A673 (cell line): ENCODE measurements around the gene NSFL1C.

Source experiments
- EZH2 ChIP-seq: fragments of 200-600 bp; sonication (generic); IDR thresholded peaks from 2 replicates; pipeline ENCODE4 v1.6.1; 2017; ENCODE audit warnings: borderline replicate concordance, low read depth, mild to moderate bottlenecking, mixed read lengths, antibody characterized with exemption, low read length; ENCODE audit not compliant: poor library complexity, severe bottlenecking
- TF ChIP-seq, protein P1 (sequence below): fragments of 300-800, 200-600 bp; sonication (generic); conservative IDR thresholded peaks from 2 replicates; pipeline ENCODE4 v1.5.1; 2017; ENCODE audit warnings: low read depth, mild to moderate bottlenecking, antibody characterized with exemption, low read length, moderate library complexity, mixed read lengths

DNA sequence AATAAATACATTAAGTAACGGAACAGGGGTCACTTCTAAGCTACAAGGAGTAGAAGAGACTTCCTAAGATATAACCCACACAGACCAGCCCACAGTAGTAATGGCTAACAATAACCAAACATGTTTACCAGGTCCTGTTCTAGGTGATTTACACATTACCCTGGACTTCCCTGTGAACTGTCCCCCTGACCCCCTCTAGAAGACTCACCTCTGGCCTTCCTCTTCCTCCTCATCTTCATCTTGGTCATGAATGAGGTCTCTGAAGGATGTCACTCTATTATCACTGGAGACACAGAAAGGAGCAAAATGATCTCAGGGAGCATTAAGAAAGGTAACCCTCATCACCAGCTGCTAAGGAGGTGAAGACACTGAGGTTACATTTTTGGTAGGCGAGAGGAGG is 8.7 kb downstream of the NSFL1C start:
- TF ChIP-seq, protein P1, sequence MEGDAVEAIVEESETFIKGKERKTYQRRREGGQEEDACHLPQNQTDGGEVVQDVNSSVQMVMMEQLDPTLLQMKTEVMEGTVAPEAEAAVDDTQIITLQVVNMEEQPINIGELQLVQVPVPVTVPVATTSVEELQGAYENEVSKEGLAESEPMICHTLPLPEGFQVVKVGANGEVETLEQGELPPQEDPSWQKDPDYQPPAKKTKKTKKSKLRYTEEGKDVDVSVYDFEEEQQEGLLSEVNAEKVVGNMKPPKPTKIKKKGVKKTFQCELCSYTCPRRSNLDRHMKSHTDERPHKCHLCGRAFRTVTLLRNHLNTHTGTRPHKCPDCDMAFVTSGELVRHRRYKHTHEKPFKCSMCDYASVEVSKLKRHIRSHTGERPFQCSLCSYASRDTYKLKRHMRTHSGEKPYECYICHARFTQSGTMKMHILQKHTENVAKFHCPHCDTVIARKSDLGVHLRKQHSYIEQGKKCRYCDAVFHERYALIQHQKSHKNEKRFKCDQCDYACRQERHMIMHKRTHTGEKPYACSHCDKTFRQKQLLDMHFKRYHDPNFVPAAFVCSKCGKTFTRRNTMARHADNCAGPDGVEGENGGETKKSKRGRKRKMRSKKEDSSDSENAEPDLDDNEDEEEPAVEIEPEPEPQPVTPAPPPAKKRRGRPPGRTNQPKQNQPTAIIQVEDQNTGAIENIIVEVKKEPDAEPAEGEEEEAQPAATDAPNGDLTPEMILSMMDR: no peak
- TF ChIP-seq EZH2: no peak
